ENCODE measurements around the gene TBL2.
A peak's percentile ranks its signal among the peaks of the same experiment; 100 is the strongest.
"Not testable (repeated sequence)": the region's sequence is repeated elsewhere in the genome, so short reads cannot be mapped to it uniquely, and the experiment has no call there.

TBL2 gene

GRCh38 chr7:73569042-73569608 is 9.3 kb downstream of the TBL2 start:
- DNase-seq = no peak

- DNase-seq = no peak
These were observed 10.3 kb downstream of the TBL2 start for GRCh38 chr7:73567846-73568685.

DNA sequence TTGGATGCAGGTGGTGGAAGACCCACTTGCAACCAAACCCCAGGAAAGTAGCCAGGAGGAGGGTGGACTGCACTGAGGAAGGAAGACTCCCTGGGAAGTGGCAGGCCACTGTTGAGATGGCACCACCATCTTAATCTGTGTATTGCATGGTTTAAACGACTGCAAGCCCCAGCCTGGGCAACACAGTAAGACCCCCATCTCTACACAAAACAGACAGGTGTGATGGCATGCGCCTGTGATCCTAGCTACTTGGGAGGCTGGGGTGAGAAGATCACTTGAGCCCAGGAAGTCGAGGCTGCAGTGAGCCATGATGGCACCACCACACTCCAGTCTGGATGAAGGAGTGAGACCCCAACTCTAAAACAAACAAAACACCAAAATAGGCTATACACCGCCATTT is 11.2 kb downstream of the TBL2 start:
- DNase-seq = no peak

DNA sequence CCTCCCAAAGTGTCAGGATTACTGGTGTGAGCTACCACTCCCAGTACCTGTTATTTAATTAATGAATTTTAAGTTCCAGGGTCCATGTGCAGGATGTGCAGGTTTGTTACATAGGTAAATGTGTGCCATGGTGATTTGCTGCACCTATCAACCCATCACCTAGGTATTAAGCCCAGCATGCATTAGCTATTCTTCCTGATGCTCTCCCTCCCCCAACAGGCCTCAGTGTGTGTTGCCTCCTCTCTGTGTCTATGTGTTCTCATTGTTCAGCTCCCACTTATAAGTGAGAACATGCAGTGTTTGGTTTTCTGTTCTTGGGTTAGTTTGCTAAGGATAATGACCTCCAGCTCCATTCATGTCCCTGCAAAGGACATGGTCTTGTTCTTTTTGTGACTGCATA is 11.9 kb downstream of the TBL2 start:
- not testable (repeated sequence) for DNase-seq

GRCh38 chr7:73565675-73566340 is 12.6 kb downstream of the TBL2 start:
- DNase-seq = no peak

DNA sequence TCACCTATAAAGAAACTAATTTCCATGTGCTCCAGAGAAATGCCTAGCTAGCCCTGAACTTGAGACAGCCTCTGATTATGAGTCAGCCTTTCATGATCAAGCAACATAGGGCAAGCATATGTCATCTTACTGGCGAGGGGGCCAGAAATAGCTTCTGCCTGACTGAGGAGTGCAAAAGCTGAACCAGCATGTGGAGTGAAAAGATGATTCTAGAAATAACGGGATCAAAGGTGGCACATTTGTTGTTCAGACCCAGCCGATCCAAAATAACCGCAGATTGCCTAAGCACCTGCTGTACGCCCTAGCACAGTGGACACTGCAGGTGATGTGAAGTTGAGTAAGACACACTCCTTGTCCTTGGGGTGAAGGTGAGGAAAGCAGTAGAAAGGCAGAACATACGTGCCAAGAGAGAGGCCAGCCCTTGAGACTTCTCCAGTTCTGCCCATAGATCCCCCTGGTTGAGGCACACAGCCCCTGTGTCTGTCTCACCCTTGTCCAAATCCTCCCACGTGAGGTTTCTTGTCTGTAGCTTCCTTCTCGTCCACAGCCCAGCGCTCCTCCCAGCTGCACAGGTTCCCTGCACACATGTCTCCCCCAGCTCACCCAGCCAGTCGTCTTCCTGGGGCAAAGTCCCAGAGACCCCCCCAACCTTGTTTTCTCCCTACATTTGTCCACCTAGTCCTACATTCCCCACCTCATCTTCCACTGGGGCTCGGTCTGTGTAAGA is 18.1 kb downstream of the TBL2 start:
- DNase-seq = peak; percentile 51

- DNase-seq = peak; percentile 90
These were observed 20.8 kb downstream of the TBL2 start, which contains the start of gene BCL7B for GRCh38 chr7:73557397-73558257. TSS of gene BCL7B (minus strand) at chr7:73557690. CDS start at chr7:73557578, 112 bp downstream.

GRCh38 chr7:73557108-73557396 is 21.3 kb downstream of the TBL2 start:
- peak; percentile 98 for DNase-seq

DNA sequence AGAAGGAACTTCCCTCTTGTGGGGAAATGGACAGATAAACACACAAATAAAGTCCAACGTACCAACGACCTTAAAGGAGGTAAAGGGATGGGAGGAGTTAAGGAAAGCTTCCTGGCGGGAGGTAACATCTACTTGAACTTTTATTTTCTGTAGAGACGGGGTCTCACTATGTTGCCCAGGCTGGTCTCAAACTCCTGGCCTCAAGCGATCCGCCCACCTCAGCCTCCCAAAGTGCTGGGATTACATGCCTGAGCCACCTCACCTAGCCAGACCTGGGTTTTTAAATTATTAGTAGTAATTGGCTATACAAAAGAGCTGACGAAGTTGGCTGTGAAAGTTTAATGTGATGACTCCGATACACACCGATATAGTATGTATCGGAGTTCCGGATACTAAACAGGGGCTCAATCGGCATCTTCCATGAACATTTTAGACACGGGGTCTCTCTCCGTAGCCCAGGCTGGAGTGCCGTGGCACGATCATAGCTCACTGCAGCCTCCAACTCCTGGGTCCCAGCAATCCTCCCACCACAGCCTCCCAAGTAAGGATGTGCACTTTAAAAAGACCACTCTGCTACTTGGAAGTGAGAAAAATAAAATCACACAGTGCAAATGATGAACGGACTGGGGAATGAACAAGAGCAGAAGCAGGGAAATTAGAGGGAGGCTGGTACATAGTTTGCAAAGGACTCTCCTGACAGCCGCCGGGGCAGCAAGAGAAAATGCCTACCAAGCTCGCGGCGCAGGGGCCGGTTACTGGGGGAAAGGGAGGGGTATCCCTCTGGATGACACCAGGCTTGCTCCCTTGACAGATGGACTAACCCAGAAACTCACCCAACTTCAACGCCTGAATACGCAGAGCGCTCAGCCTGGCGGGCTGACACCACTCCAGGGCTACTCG is 21.9 kb downstream of the TBL2 start:
- DNase-seq = no peak

DNA sequence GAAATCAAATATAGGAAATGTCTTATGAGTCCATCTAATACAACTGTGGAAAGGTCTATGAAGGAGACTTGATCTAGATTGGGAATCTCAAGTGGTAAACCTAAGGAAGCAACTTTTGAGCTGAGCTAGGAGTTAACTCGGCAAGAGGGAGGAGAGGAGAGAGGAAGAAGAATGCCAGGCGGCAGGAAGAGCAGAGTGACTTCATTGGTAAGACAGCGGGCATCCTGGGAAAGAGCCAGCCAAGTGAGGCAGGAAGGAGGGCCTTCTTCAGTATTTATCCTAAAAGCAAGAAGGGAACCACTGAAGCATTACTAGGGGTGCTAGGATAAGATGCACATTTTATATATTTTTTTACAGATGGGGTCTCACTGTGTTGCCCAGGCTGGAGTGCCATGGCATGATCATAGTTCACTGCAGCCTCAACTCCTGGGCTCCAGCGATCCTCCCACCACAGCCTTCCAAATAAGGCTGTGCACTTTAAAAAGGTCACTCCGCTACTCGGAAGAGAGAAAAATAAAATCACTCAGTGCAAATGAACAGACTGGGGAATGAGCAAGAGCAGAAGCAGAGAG is 22.9 kb downstream of the TBL2 start:
- no peak for DNase-seq

GRCh38 chr7:73550093-73550492 is 28.3 kb downstream of the TBL2 start:
- DNase-seq = not testable (repeated sequence)

GRCh38 chr7:73549176-73549575 is 29.2 kb downstream of the TBL2 start:
- DNase-seq = no peak

DNA sequence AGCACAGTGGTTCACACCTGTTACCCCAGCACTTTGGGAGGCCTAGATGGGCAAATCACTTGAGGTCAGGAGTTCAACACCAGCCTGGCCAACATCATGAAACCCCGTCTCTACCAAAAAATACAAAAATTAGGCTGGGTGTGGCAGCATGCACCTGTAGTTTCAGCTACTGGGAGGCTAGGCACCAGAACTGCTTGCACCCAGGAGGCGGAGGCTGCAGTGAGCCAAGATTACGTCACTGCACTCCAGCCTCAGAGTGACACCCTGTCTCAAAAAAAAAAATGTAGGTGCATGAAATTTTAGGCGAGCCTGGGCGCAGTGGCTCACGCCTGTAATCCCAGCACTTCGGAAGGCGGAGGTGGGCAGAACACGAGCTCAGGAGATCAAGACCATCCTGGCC is 30.5 kb downstream of the TBL2 start:
- no peak for DNase-seq

DNA sequence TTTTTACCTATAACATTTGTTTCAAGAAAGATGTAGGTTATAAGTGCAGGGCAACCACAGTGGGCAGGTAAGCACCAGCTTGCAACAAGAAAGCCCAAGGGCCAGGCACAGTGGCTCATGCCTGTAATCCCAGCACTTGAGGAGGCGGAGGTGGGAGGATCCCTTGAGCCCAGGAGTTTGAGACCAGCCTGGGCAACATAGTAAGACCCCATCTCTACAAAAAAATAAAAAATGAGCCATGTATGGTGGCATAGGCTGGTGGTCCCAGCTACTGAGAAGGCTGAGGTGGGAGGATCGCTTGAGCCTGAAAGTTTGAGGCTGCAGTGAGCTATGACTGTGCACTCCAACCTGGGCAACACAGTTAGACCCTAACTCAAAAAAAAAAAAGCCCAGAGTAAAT is 33.7 kb downstream of the TBL2 start:
- DNase-seq = no peak

- DNase-seq = no peak
These were observed 36.7 kb downstream of the TBL2 start for GRCh38 chr7:73541722-73542121.

GRCh38 chr7:73539709-73540108 is 38.7 kb downstream of the TBL2 start:
- no peak for DNase-seq

DNA sequence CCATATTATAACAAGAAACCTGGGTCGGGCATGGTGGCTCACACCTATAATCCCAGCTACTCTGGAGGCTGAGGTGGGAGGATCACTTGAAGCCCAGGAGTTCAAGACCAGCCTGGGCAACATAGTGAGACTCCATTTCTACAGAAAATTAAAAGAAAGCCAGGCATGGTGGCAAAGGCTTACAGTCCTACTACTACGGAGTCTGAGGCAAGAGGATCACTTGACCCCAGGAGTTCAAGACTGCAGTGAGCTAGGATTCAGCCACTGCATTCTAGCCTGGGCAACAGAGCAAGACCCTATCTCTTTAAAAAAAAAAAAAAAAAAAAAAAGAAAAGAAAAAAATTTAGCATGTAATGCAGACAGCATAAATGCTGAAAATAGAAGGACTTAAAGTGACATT is 39.9 kb downstream of the TBL2 start:
- DNase-seq = not testable (repeated sequence)

DNA sequence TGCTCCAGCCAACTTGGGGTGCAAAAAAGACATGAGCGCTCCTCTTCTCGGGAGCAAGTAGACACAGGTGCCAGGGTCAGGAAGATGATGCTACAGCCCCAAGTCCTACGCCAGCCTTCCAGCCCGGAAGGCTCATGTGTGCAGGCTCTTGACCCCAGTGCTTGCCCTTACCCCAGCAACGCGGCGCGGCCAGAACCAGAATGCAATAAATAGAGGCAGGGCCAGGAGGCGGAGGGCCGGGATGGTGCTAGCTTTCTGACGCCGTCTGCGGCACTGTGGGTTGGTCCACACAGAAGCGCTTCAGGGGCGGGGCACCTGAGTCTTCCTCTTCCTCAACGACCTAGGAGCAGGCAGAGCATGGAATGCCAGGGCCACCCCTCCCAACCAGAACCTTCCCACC is 41.3 kb downstream of the TBL2 start:
- DNase-seq = no peak

- no peak for DNase-seq
These were observed 41.9 kb downstream of the TBL2 start for GRCh38 chr7:73536479-73536878.

- not testable (repeated sequence) for DNase-seq
These were observed 42.5 kb downstream of the TBL2 start for GRCh38 chr7:73535918-73536317.

DNA sequence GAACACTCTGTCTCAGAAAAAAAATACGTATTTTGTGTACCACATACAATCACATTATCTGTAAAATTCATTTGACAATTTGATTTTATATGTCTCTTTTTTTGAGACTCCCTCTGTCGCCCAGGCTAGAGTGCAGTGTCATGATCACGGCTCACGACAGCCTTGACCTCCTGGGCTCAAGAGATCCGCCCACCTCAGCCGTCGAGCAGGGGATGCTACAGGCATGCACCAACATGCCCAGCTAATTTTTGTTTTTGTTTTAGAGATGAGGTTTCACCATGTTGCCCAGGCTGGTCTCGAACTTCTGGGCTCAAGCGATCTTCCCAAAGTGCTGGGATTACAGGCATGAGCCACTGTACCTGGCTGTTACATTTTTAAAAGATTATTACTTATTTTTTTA is 44.6 kb downstream of the TBL2 start:
- DNase-seq = no peak

Measured in hematopoietic multipotent progenitor cell treated with erythropoietin and hydrocortisone succinate and interleukin-3 and kit ligand, for 4 days (in vitro differentiated cells).